Right lobe of liver (tissue), 6 donors: ENCODE data around the gene BSCL2. TPM values are rescaled to one million over a fixed set of nuclear protein-coding genes. Genes with fewer than 3 reads are reported as not detected.

Experiments used
- ATAC-seq, 4 donors: fragments of 200-7000 bp; cut with Tn5 transposase; one replicate each; pipeline ENCODE4 v1.9.1; 2020; ENCODE audit warnings: mild to moderate bottlenecking in 4 of 4, moderate library complexity in 4 of 4
- DNase-seq, 3 donors: peaks; one replicate each; pipeline ENCODE4 v3.0.0-alpha.2; 2020
- H3K27ac ChIP-seq, 3 donors: fragments of 200-600 bp; one replicate each; pipeline ENCODE4 v1.8.0; 2022
- H3K27me3 ChIP-seq, 2 donors: fragments of 200-600 bp; one replicate each; pipeline ENCODE4 v1.8.0; 2022
- H3K36me3 ChIP-seq, 4 donors: fragments of 200-600 bp; sonication (generic) in 1 of 4; one replicate each; pipeline versions ENCODE4 v1.5.1 to v1.8.0; 2017 to 2022; ENCODE audit warnings: control low read depth in 1 of 4
- H3K4me1 ChIP-seq, 4 donors: fragments of 200-600 bp; sonication (generic) in 1 of 4; one replicate each; pipeline versions ENCODE4 v1.5.1 to v1.8.0; 2017 to 2022; ENCODE audit warnings: control low read depth in 1 of 4
- H3K4me3 ChIP-seq, 3 donors: fragments of 200-600 bp; one replicate each; pipeline ENCODE4 v1.8.0; 2022
- H3K9me3 ChIP-seq, 4 donors: fragments of 200-600 bp; sonication (generic) in 1 of 4; one replicate each; pipeline versions ENCODE4 v1.5.1 to v1.8.0; 2017 to 2022; ENCODE audit warnings: control low read depth in 1 of 4
- CTCF ChIP-seq, 4 donors: fragments of 200-600 bp in 3 of 4; fragments of 450-650 bp in 1 of 4; IDR thresholded peaks; one replicate each; pipeline versions ENCODE4 v1.5.1 to v1.8.0; 2016 to 2022; ENCODE audit warnings: antibody characterized with exemption in 4 of 4, mild to moderate bottlenecking in 2 of 4
- POLR2A ChIP-seq: fragments of 450-650 bp; IDR thresholded peaks from one replicate; pipeline ENCODE4 v1.6.1; 2017; ENCODE audit warnings: antibody characterized with exemption, mild to moderate bottlenecking
- WGBS: methylation state at CpG from one replicate; pipeline ENCODE4 v1.1.6; 2018; ENCODE audit warnings: low coverage, low lambda C conversion rate; ENCODE audit not compliant: insufficient coverage; ENCODE audit errors: missing lambda C conversion rate; 5-methylcytosine and 5-hydroxymethylcytosine counted together
- intact Hi-C, 2 donors: fragments of 100-400 bp; cut with DNase I; formaldehyde crosslinking; loops; one replicate each; pipeline versions ENCODE4 v1.11.2 to v1.14.1; 2022
- total RNA-seq, 6 experiments: library from RNA; depleted of rRNA in 2 of 6; stranded (reverse); fragments of >200 nt in 2 of 6; fragmentation: NEBNext Ultra II Directional in 3 of 6; extraction: Animal tissue kit (Norgen Biotek cat#: 25700) in 3 of 6; gene quantifications; one replicate each; pipeline versions ENCODE4 v1.1.0 to v1.2.4, GENCODE V29; 2016 to 2023
- donor health status: DM: no; HTN: yes; CAD: no.
- donor health status: DM: no; HTN: no; CAD: no.
- donor health status: DM: no; HTN: no; CAD: no.
- donor health status: DM: no; HTN: yes; CAD: no.
- donor health status: DM: no; HTN: yes; CAD: no.

Gene BSCL2
- total RNA-seq, 6 experiments from 2014 or later: 18.8 to 41.4 (median 34.3) TPM

DNA sequence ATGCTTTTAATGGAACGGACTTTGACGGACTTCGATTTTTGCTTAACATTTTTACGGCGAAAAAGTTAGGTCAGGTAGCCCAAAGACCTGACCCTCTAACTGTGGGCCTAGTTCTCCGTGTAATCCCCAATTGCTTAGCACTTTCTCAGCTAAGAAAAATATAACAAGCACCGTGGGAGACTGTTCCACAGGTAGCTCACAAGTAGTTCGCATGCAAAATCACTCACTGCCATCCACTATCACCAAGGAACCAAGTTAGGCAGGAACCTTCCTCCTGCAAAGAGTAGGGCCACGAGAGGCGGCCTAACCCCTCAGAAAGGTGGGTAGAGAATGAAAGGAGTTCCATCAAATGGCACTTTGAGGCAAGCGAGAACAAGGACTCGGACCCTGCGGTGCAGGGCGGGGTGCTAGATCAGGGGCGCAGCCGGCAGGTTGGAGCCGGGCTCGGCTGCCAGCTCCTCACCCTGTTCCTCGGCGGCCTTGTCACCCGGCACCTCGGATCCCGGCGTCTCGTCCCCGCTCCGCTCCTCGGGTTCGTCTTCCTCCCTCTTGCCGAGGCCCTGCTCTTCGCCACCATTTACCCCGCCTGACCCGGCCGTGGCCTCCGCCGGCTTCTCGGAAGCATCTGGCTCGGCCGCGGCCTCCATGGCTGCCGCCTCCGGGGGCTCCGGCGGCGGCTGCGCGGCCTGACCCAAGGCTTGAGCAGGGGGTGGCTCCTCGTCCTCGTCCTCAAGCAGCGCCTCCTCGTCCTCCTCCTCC is 19.1 kb upstream of the BSCL2 start:
- peak overlapping the region; percentile 79 to 90 (median 88) for H3K27ac ChIP-seq
- peaks cover 0 to 31% (median 14%) of the 10 kb centered on the region in 4 donors for H3K4me1 ChIP-seq
- H3K9me3 ChIP-seq: no peaks in the 10 kb centered on the region
- H3K4me3 ChIP-seq: peak overlapping the region; percentile 83 to 93 (median 84)
- DNase-seq (peak; percentile 50 to 66 (median 56)), ATAC-seq (no peak)
- TF ChIP-seq CTCF (IDR thresholded peaks at IDR 0.05) (no peak), POLR2A (no peak)
- no peaks in the 10 kb centered on the region for H3K27me3 ChIP-seq
- peaks cover 12 to 33% (median 20%) of the 10 kb centered on the region in 4 donors for H3K36me3 ChIP-seq
- under 1% methylated on average over 26 of the region's 51 CpGs for WGBS
- intact Hi-C loops: no loop called here

GRCh38 chr11:62725646-62726045 is 18.4 kb upstream of the BSCL2 start:
- WGBS: under 1% methylated on average over 7 of the region's 7 CpGs
- intact Hi-C loops: no loop called here
- H3K4me3 ChIP-seq: peak overlapping the region; percentile 83 to 93 (median 84)
- no peaks in the 10 kb centered on the region for H3K9me3 ChIP-seq
- peak overlapping the region in 2 of 3 donors; percentile 28 to 90 for H3K27ac ChIP-seq
- H3K27me3 ChIP-seq: no peaks in the 10 kb centered on the region
- peaks cover 0 to 28% (median 14%) of the 10 kb centered on the region in 4 donors for H3K4me1 ChIP-seq
- H3K36me3 ChIP-seq: peaks cover 12 to 36% (median 27%) of the 10 kb centered on the region in 4 donors
- TF ChIP-seq POLR2A: no peak
- TF ChIP-seq CTCF (IDR thresholded peaks at IDR 0.05): no peak
- ATAC-seq (no peak), DNase-seq (no peak)

GRCh38 chr11:62724171-62724570 is 16.9 kb upstream of the BSCL2 start:
- H3K27me3 ChIP-seq: no peaks in the 10 kb centered on the region
- no peak overlapping the region for H3K27ac ChIP-seq
- peak overlapping the region in 1 of 3 donors; percentile 84 for H3K4me3 ChIP-seq
- peaks cover 0 to 14% (median 5%) of the 10 kb centered on the region in 4 donors for H3K4me1 ChIP-seq
- TF ChIP-seq POLR2A (no peak), CTCF (IDR thresholded peaks at IDR 0.05) (no peak)
- intact Hi-C loops: no loop called here
- DNase-seq (no peak), ATAC-seq (no peak)
- H3K36me3 ChIP-seq: peaks cover 12 to 50% (median 40%) of the 10 kb centered on the region in 4 donors
- WGBS: 65% methylated on average over 8 of the region's 8 CpGs
- no peaks in the 10 kb centered on the region for H3K9me3 ChIP-seq

DNA sequence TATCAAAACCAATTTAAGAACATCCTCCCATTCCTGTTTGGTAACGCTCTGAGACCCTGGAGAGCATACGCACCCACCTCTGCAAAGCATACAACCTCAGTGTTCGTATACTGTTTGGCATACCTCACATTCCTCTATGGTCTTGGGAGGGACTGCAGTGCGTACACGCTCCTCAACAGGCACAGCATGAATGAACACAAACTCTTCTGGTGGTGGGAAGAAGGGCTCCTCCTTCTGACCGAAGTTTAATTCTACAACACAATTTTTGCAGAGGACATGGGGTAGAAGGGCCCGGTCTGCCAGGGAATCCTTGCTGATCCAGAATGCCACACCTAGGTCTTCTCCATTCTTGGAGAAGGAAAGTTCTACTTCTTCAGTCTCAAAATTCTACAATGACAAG is 14.8 kb upstream of the BSCL2 start:
- intact Hi-C loops: no loop called here
- peaks cover 0 to 14% (median 5%) of the 10 kb centered on the region in 4 donors for H3K4me1 ChIP-seq
- H3K9me3 ChIP-seq: no peaks in the 10 kb centered on the region
- H3K4me3 ChIP-seq: no peak overlapping the region
- no peak overlapping the region for H3K27ac ChIP-seq
- no peaks in the 10 kb centered on the region for H3K27me3 ChIP-seq
- 76% methylated on average over 6 of the region's 7 CpGs for WGBS
- TF ChIP-seq POLR2A (no peak), CTCF (IDR thresholded peaks at IDR 0.05) (no peak)
- H3K36me3 ChIP-seq: peaks cover 12 to 72% (median 56%) of the 10 kb centered on the region in 4 donors
- DNase-seq (no peak), ATAC-seq (no peak)
